ENCODE data around the gene MRGPRX2. TPM values are rescaled to one million over a fixed set of nuclear protein-coding genes. Genes with fewer than 3 reads are reported as not detected.

MRGPRX2 gene
- total RNA-seq, result 0.12 and 0.21 TPM in 2 replicates

DNA sequence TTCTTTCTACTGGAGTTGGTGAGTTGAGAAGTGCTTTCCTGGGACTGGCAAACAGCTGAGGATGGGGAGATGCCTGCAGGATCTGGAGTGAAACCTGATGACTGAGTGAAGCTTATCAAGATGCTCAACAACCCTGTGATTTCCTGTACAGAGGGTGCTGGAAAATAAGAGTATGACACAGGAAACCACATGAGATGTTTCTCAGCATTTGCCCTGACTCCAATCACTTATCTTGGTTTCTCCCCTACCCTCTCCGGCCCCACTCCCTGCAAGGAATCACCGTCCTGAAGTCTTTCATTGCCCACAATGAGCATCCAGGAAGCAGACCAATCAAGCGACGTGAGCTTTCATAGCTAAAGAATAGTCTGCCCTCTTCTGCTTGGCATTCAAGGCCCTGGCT lies at the start of gene MRGPRX2:
TSS of gene MRGPRX2 (minus strand) at position 89 of the 400 bp plus-strand sequence. CDS start 4,315 bp downstream, outside the sequence.
- Mint-ChIP-seq H3K4me3 (no peak within 1 kb of the TSS), H3K9me3 (no peaks in the 10 kb centered on the region), H3K36me3 (ENCODE audit: low read depth) (no peaks in the 10 kb centered on the region), H3K4me1 (peaks cover 16% of the 10 kb centered on the region), H3K27ac (no peak within 1 kb of the TSS), H3K27me3 (peaks cover 21% of the 10 kb centered on the region)
- intact Hi-C loops (cut with micrococcal nuclease), result loop anchor here (2.0 kb wide), 1 partner anchor 34 kb away; no protein-coding TSS in a partner anchor
- peak; percentile 71 for DNase-seq

DNA sequence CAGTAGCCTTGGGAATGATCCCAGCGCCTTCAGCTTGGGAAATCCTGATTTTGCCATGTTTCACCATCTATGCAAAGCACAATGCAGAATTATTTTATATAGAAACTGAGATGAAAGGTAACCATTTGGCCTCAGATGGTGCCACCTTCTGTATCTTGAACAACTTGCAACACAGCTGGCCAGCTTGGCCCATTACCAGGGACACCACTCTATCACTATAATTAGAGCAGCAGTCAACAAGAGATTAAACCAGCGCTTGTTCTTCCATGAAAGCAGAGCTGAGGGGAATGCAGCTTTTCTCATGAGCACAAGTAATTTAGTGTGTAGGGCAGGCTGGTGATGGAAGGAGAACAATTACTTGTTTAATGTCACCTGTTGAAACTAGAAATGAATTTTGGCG lies 49.8 kb upstream of the MRGPRX2 start:
- Mint-ChIP-seq H3K4me1 (peaks cover 2% of the 10 kb centered on the region), H3K27me3 (peaks cover 28% of the 10 kb centered on the region), H3K27ac (no peak overlapping the region), H3K36me3 (ENCODE audit: low read depth) (no peaks in the 10 kb centered on the region), H3K4me3 (no peak overlapping the region), H3K9me3 (no peaks in the 10 kb centered on the region)
- intact Hi-C loops (cut with micrococcal nuclease), result no loop called here
- DNase-seq, result no peak

DNA sequence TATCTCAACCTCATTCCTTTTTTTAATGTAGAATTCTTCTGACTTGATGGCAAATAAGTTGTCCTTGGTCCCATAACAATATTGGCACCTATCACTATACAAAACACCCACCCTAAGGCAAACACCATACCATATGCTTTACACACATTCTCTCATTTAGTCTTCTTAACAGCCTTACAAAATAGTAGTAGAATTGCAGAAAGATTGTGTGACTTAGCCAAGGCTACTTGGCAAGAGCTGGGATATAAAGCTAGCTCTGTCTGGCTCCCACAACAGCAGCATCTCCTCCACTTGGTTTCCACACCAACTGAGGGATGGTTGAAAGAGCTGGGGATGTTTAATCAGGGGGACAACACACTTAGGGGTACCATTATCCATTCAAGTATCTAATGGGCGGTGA lies 46.6 kb upstream of the MRGPRX2 start:
- Mint-ChIP-seq H3K27me3 (peaks cover 13% of the 10 kb centered on the region), H3K27ac (no peak overlapping the region), H3K9me3 (no peaks in the 10 kb centered on the region), H3K4me3 (no peak overlapping the region), H3K4me1 (peaks cover 2% of the 10 kb centered on the region), H3K36me3 (ENCODE audit: low read depth) (no peaks in the 10 kb centered on the region)
- intact Hi-C loops (cut with micrococcal nuclease), result no loop called here
- no peak for DNase-seq

DNA sequence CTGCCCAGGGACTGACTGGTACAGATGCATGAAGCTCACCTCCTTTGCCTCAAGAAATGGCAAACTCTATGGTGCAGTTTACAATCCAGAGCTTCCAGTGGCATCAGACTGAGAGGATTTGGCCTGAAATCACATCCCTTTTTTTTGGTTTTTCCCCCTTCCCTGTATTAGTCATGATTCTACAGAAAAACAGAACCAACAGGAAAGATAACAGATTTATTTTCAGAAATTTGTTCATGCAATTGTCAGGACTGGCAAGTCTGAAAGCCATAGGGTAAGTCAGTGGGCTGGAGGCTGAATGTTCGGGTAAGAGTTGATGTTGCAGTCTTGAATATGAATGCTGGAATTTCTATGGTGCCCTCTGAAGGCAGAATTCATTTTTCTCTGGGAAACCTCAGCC lies 44.5 kb upstream of the MRGPRX2 start:
- no peaks in the 10 kb centered on the region for H3K9me3 Mint-ChIP-seq
- H3K4me3 Mint-ChIP-seq, result no peak overlapping the region
- no peaks in the 10 kb centered on the region for H3K4me1 Mint-ChIP-seq
- DNase-seq, result no peak
- no peaks in the 10 kb centered on the region for H3K36me3 Mint-ChIP-seq (ENCODE audit: low read depth)
- intact Hi-C loops (cut with micrococcal nuclease), result no loop called here
- peaks cover 9% of the 10 kb centered on the region for H3K27me3 Mint-ChIP-seq
- H3K27ac Mint-ChIP-seq, result no peak overlapping the region

DNA sequence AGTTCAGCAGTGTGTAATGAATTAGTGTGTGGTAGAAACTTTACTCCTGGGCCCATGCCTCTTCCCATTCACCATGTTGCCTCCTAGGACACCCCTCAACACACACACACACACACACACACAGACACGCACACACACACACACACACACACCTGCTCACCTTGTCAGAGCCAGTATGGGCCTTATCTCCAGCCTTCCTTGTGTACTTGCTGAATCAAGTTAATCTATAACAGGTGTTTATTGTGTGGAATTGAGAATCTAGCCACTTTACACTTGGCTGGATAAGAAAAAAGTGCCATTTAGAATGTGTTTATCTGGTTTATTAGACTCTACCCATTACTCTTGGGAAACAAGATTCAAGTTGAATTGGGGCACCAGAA lies 42.0 kb upstream of the MRGPRX2 start:
- Mint-ChIP-seq H3K4me1 (no peaks in the 10 kb centered on the region), H3K4me3 (no peak overlapping the region), H3K9me3 (no peaks in the 10 kb centered on the region), H3K27ac (no peak overlapping the region), H3K36me3 (ENCODE audit: low read depth) (no peaks in the 10 kb centered on the region), H3K27me3 (peaks cover 9% of the 10 kb centered on the region)
- DNase-seq, result no peak
- intact Hi-C loops (cut with micrococcal nuclease), result no loop called here

DNA sequence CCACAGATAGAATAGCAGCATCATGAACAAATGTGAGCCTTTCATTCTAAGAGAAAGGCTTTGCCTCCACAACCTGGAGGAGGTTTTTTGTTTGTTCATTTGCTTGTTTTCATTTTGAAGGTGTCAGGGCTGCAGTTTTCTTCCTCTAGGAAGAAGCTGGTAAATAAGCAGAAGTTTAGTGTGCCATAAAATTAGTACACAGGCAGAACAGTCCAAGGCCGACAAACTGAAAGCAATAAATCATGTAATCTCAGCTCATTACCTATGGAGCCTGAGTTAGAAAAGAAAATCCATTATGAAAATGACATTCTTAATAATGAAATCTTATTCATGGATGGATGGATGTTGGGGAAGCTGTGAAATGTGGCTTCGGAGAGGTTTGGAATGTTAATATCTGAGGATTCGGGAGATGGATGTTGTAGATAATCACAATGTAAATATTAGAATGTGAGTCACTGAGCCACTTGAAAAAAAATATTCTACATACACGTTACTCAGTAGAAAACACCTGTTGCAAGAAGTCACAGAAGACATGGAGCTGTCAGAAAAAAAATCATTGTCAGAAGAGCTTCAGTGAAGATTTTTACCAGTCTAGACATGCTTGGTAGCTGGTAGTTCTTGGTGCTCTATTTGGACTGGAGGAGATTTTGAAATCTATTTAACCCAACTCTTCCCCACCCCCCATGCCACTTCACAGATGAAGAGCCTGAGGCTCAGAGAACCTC lies 41.4 kb upstream of the MRGPRX2 start:
- intact Hi-C loops (cut with micrococcal nuclease), result no loop called here

DNA sequence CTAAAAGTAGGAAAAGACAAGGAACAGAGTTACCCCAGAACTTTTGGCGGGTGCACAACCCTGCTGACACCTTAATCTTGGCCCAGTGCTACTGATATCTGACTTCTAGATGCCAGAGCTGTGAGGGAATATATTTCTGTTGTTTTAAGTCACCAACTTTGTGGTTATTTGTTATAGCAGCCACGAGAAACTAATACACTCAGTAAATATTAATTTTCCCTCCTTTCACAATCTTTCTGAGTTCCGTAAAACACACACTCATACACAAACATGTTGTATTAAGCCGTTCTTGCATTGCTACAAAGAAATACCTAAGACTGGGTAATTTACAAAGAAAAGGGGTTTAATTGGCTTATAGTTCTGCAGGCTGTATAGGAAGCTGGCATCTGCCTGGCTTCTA lies 40.4 kb upstream of the MRGPRX2 start:
- Mint-ChIP-seq H3K27ac (no peak overlapping the region), H3K4me3 (no peak overlapping the region), H3K9me3 (no peaks in the 10 kb centered on the region), H3K36me3 (ENCODE audit: low read depth) (no peaks in the 10 kb centered on the region), H3K27me3 (peaks cover 14% of the 10 kb centered on the region), H3K4me1 (no peaks in the 10 kb centered on the region)
- intact Hi-C loops (cut with micrococcal nuclease), result no loop called here
- DNase-seq, result no peak

More for the DNA sequence above, 41.4 kb upstream of the MRGPRX2 start:
- no peak for DNase-seq
- Mint-ChIP-seq H3K27ac (no peak overlapping the region), H3K9me3 (no peaks in the 10 kb centered on the region), H3K27me3 (peaks cover 10% of the 10 kb centered on the region), H3K36me3 (ENCODE audit: low read depth) (no peaks in the 10 kb centered on the region), H3K4me3 (no peak overlapping the region), H3K4me1 (no peaks in the 10 kb centered on the region)

DNA sequence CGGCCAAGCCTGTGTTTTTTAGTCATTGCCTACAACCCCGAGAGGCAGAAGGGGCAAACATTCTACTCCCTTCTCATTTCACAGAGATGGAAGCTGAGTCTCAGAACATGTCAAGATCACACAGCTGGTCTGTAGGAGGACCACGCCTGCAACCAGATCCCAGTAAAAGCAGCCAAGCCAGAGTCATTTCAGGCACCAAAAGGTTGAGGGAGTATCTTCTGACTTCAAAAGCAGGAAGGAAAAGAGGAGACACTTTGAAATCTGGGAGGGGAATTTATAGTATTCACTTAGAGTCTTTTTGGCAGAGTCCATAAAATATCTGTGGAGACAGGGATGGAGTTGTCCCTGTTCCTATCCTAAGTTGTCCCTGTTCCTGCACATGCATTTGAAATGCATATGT lies 38.6 kb upstream of the MRGPRX2 start:
- intact Hi-C loops (cut with micrococcal nuclease), result no loop called here
- H3K36me3 Mint-ChIP-seq (ENCODE audit: low read depth), result no peaks in the 10 kb centered on the region
- H3K27ac Mint-ChIP-seq, result no peak overlapping the region
- no peaks in the 10 kb centered on the region for H3K9me3 Mint-ChIP-seq
- H3K27me3 Mint-ChIP-seq, result peaks cover 19% of the 10 kb centered on the region
- no peak for DNase-seq
- no peak overlapping the region for H3K4me3 Mint-ChIP-seq
- H3K4me1 Mint-ChIP-seq, result no peaks in the 10 kb centered on the region

DNA sequence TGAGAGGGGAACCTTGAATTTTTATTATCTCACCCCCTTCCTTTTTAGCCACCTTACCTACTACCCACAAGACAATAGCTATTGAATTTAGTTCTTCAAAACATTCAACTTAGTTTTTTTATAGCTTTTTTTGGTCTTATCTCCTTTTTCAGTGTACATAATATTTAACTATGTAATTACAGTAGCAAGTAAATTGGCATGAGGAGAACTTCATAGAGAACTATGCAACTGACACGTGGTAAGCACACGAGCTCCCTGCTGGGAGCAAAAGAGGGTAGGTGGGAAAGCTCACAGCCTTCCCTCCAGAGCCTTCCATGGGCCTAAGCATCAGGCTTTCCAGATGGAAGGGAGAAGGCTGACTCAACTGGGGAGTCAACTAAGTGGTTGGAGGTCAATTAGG lies 34.3 kb upstream of the MRGPRX2 start:
- Mint-ChIP-seq H3K36me3 (ENCODE audit: low read depth) (no peaks in the 10 kb centered on the region), H3K27me3 (peaks cover 28% of the 10 kb centered on the region), H3K9me3 (no peaks in the 10 kb centered on the region), H3K4me1 (no peaks in the 10 kb centered on the region), H3K27ac (no peak overlapping the region), H3K4me3 (no peak overlapping the region)
- intact Hi-C loops (cut with micrococcal nuclease), result no loop called here
- DNase-seq, result no peak

DNA sequence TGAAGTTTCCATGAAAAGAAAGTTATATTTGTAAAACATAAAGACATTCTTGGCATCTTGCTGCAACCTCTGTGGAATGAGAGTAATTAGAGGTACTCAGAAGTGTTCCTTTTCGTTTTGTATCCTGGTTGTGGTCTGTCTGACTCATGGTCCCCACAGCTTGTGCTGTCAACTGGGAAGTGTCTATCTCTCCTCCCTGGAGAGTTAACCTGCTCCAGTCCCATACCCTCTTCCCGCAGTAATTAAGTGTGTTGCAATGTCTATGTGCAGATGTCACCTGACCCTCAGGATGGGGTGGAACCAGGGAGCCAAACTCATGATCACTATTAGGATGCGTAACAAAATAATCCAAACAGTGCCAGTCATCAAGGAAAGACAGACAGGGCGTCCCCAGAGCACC lies 33.5 kb upstream of the MRGPRX2 start:
- no peaks in the 10 kb centered on the region for H3K4me1 Mint-ChIP-seq
- H3K9me3 Mint-ChIP-seq, result no peaks in the 10 kb centered on the region
- H3K27ac Mint-ChIP-seq, result no peak overlapping the region
- peaks cover 28% of the 10 kb centered on the region for H3K27me3 Mint-ChIP-seq
- intact Hi-C loops (cut with micrococcal nuclease), result no loop called here
- H3K36me3 Mint-ChIP-seq (ENCODE audit: low read depth), result no peaks in the 10 kb centered on the region
- no peak for DNase-seq
- H3K4me3 Mint-ChIP-seq, result no peak overlapping the region

DNA sequence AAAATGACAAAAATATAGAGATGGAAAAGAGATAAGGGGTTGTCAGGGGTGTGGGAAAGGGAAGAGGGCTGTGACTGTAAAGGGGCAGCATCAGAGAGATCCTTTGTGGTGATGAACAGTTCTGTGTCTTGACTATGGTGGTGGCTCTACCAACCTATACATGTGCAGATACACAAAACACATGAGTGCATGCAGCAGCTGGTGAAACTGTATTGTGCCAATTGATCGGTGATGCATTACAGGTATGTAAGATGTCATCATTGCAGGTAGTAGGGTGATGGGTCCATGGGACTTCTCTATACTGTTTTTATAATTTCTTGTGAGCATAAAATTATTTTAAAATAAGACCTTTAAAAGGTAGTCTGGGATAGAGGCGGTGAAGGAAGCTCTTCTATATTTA lies 32.3 kb upstream of the MRGPRX2 start:
- intact Hi-C loops (cut with micrococcal nuclease), result no loop called here
- Mint-ChIP-seq H3K36me3 (ENCODE audit: low read depth) (no peaks in the 10 kb centered on the region), H3K27ac (no peak overlapping the region), H3K4me1 (no peaks in the 10 kb centered on the region), H3K4me3 (no peak overlapping the region), H3K9me3 (no peaks in the 10 kb centered on the region), H3K27me3 (peaks cover 28% of the 10 kb centered on the region)
- no peak for DNase-seq

DNA sequence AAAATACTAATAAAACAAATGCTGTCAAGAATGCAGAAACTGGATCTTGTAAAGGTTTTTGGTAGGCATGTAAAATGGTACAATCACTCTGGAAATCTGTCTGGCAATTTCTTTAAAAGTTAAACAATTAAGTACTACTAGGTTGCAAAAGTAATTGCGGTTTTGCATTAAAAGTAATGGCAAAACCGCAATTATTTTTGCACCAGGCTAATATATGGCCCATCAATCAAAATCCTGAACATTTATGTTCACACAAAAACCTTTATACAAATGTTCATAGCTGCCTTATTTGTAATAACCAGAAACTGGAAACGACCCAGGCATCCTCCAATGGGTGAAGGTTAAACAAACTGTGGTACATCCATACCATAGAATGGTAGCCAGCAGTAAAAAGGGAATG lies 31.8 kb upstream of the MRGPRX2 start:
- no peaks in the 10 kb centered on the region for H3K4me1 Mint-ChIP-seq
- H3K36me3 Mint-ChIP-seq (ENCODE audit: low read depth), result no peaks in the 10 kb centered on the region
- DNase-seq, result no peak
- no peaks in the 10 kb centered on the region for H3K9me3 Mint-ChIP-seq
- H3K27ac Mint-ChIP-seq, result no peak overlapping the region
- peaks cover 28% of the 10 kb centered on the region for H3K27me3 Mint-ChIP-seq
- no peak overlapping the region for H3K4me3 Mint-ChIP-seq
- intact Hi-C loops (cut with micrococcal nuclease), result no loop called here

DNA sequence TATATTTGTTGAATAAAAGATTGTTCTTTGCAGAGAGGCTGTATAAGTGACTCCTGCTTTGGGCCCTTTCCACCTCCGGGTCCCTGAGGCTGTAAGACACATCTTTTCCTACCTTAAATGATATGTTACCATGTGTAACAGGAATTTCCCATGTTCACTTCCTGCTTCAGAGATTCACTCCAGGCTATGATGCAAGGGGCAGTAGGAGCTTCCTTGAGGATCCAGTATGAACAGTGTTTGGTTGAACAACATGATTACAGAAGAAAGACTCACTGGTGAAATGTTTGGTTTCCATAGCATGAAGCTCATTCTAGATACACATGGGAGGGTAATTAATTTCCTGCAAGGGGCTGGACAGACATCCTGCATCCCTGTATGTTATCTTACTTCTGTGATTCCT lies 30.8 kb upstream of the MRGPRX2 start:
- H3K36me3 Mint-ChIP-seq (ENCODE audit: low read depth), result no peaks in the 10 kb centered on the region
- intact Hi-C loops (cut with micrococcal nuclease), result no loop called here

DNA sequence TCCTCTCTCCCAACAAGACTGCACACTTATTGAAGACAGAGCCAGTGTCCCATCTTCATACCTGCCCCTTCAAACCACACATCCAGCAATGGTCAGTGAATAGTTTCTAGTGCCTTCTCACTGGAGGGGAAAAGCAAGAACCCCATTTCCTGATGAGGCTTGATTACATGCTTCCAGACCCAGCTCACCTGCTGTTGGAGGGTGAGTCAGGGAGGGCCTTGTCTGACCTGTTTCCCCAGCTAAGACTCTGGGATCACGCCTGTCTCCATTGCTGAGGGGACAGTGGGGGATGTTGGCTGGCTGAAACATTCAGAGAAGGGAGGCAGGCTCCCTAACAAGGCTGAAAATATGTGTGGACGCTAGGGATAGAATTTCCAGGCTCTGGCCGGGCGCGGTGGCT lies 28.9 kb upstream of the MRGPRX2 start:
- H3K4me1 Mint-ChIP-seq, result no peaks in the 10 kb centered on the region
- no peak overlapping the region for H3K4me3 Mint-ChIP-seq
- H3K9me3 Mint-ChIP-seq, result no peaks in the 10 kb centered on the region
- no peak overlapping the region for H3K27ac Mint-ChIP-seq
- H3K36me3 Mint-ChIP-seq (ENCODE audit: low read depth), result no peaks in the 10 kb centered on the region
- peaks cover 20% of the 10 kb centered on the region for H3K27me3 Mint-ChIP-seq
- no peak for DNase-seq
- intact Hi-C loops (cut with micrococcal nuclease), result no loop called here

More for the DNA sequence above, 30.8 kb upstream of the MRGPRX2 start:
- Mint-ChIP-seq H3K9me3 (no peaks in the 10 kb centered on the region), H3K27me3 (peaks cover 24% of the 10 kb centered on the region), H3K4me1 (no peaks in the 10 kb centered on the region), H3K4me3 (no peak overlapping the region), H3K27ac (no peak overlapping the region)
- DNase-seq, result no peak

DNA sequence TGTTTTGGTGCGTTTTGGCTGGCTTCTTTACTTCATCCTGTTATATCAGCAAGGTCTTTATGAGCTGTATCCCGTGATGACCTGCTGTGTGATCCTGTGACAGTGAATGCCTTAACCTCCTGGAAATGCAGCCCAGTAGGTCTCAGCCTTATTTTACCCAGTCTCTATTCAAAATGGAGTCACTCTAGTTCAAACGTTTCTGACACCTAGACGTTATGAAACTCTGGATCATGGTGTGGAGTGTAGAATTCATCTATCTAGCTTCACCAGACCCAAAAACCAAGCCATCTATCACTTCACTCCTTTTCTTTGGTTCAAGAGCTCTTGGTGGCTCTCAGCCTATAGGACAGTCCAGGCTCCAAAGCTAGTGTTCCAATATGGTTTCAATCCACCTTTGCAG lies 28.3 kb upstream of the MRGPRX2 start:
- no peak overlapping the region for H3K27ac Mint-ChIP-seq
- H3K36me3 Mint-ChIP-seq (ENCODE audit: low read depth), result no peaks in the 10 kb centered on the region
- no peaks in the 10 kb centered on the region for H3K9me3 Mint-ChIP-seq
- intact Hi-C loops (cut with micrococcal nuclease), result no loop called here
- H3K27me3 Mint-ChIP-seq, result peaks cover 17% of the 10 kb centered on the region
- DNase-seq, result no peak
- no peaks in the 10 kb centered on the region for H3K4me1 Mint-ChIP-seq
- H3K4me3 Mint-ChIP-seq, result no peak overlapping the region
